GM18505 (cell line): ENCODE measurements around the gene CRB2.

ENCODE experiments used
- ATAC-seq: cut with Tn5 transposase; IDR thresholded peaks from one replicate; pipeline ENCODE4 v1.9.1; 2021; ENCODE audit not compliant: unreplicated experiment
- POLR2A ChIP-seq: IDR thresholded peaks from 4 replicates; pipeline ENCODE4 v1.6.1; 2011; ENCODE audit warnings: borderline replicate concordance; ENCODE audit not compliant: insufficient read depth, insufficient read length; ENCODE audit errors: extremely low read depth

The CRB2 gene

DNA sequence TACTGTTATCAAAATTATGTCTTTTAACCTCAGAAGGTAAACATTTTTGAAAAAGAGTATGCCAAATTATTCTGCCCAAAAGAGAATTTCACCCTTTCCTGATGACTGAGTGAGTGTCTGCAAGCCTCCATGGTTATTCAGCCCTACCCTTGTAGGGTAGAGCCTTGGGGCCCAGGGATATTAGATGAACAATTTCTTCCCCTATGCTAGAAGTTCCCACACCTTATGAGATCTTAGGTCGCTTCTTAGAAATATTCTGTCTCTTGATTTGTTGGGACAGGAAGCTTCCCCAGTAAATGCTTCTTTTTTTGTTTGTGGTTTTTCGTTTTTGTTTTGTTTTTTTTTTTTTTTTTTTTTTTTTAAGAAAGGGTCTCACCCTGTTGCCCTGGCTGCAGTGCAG is 3.1 kb downstream of the CRB2 start:
- no peak for TF ChIP-seq POLR2A
- no peak for ATAC-seq

DNA sequence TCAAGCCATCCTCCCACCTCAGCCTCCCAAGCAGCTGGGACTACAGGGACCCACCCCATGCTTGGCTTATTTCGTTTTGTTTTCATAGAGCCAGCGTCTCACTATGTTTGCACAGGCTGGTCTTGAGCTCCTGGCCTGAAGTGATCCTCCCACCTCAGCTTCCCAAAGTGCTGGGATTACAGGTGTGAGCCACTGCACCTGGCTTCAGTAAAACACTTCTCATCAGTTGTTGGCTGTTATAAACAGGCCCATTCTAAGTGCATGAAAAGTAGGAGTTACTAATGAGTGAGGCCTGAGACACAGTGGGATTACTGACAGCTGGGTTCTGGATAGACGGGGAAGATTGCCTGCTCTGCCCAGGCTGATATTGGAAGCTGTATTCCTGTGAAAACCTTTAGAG is 3.5 kb downstream of the CRB2 start:
- TF ChIP-seq POLR2A: no peak
- no peak for ATAC-seq

DNA sequence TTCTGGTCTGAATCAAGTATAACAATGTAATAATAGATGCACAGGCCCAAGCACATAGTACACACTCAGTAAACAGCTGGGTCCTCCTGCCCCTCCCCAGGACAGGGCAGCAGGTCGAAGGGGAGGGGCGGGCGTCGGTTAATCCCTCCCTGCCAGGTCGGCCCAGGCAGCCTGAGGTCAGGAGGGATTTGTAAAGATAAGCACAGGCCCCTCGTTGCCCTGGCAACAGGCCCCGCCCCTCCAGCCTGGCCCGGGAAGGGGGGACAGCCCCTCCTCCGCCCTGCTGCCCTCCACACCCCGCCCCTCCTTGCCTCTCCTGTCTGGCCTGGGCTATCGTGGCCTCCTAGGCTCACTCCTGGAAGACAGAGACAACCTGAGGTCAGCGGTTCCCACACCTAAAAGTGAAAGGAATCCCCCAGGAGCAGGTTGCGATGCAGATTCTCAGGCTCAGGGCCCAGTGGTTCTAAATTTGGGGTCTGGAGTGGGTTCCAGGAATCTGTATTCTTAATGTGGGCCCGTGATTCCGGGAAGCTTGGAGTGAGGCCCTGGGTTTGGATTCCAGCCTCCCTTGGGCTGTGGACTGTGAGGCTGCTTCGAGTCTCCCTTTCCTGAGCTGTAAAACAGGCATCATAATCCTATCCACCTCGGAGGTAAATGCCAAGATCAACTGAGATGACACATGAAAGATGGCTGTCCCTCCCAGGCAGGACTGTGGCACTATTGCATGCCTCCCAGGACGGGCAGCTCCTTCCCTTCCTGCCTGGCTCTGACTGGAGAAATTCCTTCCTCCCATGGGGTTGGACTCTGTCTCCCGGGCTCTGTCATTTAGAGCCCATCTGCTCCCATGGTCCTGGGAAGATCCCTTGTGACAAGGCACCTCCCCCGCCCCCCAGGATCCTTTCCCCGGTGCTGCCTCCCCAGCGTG is 4.4 kb downstream of the CRB2 start:
- ATAC-seq: no peak
- TF ChIP-seq POLR2A: no peak

DNA sequence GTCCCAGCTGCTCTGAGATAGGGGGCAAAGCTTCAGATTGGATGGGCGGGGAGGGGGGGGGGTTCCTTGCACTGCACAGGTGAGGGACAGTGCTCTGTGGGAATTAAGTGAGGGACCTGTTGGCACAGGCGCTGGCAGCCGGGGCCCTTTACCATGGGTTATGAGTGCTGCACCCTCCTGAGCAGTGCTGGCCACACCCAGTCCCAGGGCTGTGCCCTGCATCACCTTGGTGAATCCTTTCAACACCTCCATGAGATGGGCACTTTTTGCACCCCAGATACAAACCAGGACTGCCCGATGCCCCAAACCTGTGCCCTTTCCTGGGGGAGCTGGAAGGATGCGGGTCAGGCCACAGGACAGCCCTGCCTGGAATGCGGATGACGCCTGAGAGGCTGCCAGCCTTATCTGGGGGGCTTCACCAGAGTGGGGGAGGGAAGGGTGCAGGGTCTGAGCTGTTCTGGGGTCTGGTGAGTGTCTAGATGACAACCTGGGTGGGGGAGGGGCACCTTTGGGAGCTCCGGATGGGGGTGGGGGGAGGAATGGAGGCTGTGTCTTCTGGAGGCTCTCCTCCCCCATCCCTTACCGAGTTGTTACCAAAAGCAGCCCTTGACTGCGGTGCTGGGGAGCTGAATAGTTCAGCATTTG is 5.2 kb downstream of the CRB2 start:
- no peak for TF ChIP-seq POLR2A
- no peak for ATAC-seq

DNA sequence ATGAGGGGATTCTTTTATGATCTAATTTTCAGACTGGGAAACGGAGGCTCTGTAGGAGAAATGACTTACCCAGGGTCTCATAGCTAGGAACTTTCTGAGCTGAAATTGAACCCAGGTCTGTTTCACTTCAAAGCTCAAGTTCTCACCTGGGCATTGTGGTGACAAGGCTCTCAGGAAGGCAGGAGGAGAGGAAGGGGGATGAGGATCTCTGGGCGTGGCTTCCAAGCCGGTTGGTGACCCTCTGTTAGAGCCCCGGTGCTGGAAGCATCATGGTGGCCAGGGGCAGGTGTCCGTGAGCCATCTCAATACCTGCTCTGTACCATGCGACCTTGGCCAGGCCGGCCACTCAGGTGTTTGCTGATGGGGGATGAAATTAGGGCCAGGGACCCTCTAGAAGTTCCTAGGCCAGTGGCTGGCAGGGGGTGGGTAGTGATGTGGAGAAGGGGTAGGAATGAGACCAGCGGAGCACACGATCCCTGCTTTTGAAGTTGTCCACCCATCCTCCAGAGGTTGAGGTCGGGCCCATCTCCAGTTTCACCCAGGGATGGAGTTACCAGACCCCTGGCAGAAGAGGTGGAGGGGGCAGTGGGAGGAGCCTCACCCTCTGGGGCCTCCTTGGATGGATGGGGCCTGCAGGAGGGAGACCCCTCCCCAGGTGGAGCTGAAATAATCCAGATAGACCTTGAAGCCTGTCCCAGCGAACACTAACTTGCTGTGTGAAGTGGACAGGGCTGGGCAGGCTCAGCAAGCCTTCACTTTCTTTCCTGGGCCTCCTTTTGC is 5.9 kb downstream of the CRB2 start:
- no peak for TF ChIP-seq POLR2A
- ATAC-seq: no peak

GRCh38 chr9:123362856-123363255 is 6.9 kb downstream of the CRB2 start:
- no peak for TF ChIP-seq POLR2A
- no peak for ATAC-seq

GRCh38 chr9:123364241-123364824 is 8.3 kb downstream of the CRB2 start:
- TF ChIP-seq POLR2A: no peak
- ATAC-seq: no peak

DNA sequence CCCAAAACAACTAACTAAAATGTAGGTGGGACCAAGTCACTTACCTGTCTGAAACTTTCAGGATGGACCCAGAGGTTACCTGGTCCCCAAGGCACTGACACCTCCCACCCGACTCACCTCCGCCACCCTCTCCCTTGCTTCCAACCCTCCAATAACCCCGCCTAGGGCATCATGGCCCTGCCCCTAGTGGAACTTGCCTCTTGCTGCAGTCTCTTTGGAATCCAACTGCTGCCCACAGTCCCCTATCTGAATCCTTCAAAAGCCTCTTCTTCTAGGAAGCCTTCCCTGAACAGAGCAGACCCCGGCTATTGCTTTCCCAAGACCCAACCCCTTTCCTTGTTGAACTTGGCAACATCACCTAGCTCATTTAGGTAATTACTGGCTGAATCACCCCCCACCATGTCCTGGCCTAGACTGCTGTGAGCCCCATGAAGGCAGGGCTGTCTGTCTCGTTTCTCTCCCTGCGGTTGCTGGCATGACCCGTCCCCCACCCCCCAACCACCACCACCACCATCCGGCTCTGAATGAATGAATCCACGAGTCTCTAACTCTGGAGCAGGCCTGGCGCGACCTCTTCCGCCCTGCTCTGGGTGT is 9.4 kb downstream of the CRB2 start:
- no peak for TF ChIP-seq POLR2A
- ATAC-seq: no peak

- no peak for TF ChIP-seq POLR2A
- no peak for ATAC-seq
These were observed 10.0 kb downstream of the CRB2 start for GRCh38 chr9:123365881-123366528.

- TF ChIP-seq POLR2A: no peak
- ATAC-seq: no peak
These were observed 12.0 kb downstream of the CRB2 start for GRCh38 chr9:123368023-123368422.

DNA sequence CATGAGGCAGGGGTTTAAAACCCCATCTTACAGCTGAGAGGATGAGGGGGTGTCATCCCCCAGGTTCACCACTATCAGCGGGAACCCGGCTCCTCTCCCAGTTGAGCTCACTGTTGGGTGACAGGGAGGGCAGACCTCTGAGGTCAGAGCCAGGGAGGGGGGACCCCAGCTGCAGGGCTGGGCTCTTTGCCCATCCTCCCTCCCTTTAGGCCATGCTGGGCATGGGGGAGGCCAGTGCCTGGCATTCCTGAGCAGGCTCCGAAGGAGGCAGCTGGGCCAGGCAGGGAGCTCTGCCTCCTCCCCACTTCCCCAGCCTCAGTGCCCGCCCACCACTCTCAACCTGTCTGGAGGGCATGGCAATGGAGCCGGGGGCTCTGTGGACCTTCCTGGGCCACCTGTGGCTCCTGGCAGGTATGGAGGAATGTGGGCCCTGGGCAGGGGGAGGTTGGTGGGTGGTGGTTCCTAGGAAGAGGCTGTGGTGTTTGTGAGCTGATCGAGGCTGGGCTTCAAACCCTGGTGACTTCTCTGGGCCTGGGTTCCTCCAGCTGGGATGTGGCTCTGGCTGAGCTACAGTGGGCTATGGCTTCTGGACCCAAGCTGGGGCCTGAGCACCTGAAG is 12.6 kb downstream of the CRB2 start:
- no peak for ATAC-seq
- no peak for TF ChIP-seq POLR2A

GRCh38 chr9:123369296-123369695 is 13.3 kb downstream of the CRB2 start:
- TF ChIP-seq POLR2A: no peak

GRCh38 chr9:123370108-123370507 is 14.1 kb downstream of the CRB2 start:
- no peak for TF ChIP-seq POLR2A
- ATAC-seq: no peak

More at GRCh38 chr9:123369296-123369695, 13.3 kb downstream of the CRB2 start:
- no peak for ATAC-seq
